ENCODE measurements around the gene LPP.

LPP gene

DNA sequence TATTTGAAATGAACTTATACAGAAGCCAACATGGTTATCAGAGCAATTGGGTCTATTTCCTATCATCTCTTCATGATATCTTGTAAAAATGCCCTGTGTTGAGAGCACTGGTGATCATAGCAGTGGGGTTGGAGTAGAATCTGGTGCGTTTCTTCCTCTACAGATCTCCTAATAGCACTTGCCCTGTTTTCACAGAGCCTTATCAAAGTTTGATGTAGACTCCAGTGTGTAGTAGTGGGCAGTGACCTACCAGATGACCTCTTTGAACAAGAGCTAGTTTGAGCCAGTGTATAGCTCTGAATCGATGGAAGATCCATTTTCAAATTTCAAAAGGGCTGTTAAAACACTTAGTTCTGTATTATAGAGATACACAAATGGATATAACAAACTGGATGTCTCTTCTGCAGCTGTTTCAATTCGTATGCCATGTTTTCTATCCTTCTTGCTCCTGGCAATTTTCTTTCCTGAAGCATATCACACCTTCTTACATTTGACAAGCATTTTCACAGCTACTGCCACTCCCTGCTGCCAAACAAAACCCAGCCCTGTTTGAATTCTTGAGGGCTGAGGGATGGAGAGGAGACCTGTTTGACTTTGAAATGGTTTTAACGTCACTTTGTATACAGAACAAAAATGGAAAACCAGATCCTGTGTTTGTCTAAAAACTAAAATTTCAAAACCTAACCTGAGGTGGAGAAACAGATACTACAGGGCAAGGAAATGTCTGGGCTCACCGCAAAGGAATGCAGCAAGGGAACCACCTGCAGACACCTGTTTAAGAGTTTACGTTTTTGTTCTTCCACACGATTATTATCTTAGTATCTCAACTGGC lies 663.4 kb downstream of the LPP start:
- no peak overlapping the region for H3K4me3 ChIP-seq (ENCODE audit: low read depth, low read length)
- H3K9me3 ChIP-seq (ENCODE audit: control insufficient read depth, insufficient read depth, low read length), result no peaks in the 10 kb centered on the region
- H3K9ac ChIP-seq (ENCODE audit: low read depth, low read length), result no peak overlapping the region
- H3K27me3 ChIP-seq (ENCODE audit: control insufficient read depth, insufficient read depth, low read length), result no peaks in the 10 kb centered on the region
- no peaks in the 10 kb centered on the region for H3K4me1 ChIP-seq (ENCODE audit: control insufficient read depth, insufficient read depth, low read length)
- no peaks in the 10 kb centered on the region for H3K36me3 ChIP-seq (ENCODE audit: control insufficient read depth, insufficient read depth, low read length)

DNA sequence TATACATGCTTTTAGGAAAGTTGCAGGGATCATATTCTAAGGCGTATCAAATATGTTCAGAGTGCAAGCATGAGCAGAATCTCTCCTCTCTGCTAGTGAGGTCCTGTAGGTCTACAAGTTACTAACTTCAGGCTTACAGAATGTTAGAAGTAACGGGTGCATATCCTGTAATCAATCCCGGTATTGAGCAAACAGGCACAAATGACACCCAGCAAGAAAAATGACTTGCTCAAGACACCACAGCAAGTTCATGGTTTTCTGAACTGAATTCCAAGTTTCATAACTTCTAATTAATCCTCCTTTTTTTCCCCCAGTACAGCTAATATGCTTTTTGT lies 663.9 kb downstream of the LPP start:
- Histone ChIP-seq H3K27me3 (ENCODE audit: control insufficient read depth, insufficient read depth, low read length) (no peaks in the 10 kb centered on the region), H3K4me1 (ENCODE audit: control insufficient read depth, insufficient read depth, low read length) (no peaks in the 10 kb centered on the region), H3K36me3 (ENCODE audit: control insufficient read depth, insufficient read depth, low read length) (no peaks in the 10 kb centered on the region), H3K9me3 (ENCODE audit: control insufficient read depth, insufficient read depth, low read length) (no peaks in the 10 kb centered on the region), H3K4me3 (ENCODE audit: low read depth, low read length) (no peak overlapping the region), H3K9ac (ENCODE audit: low read depth, low read length) (no peak overlapping the region)

DNA sequence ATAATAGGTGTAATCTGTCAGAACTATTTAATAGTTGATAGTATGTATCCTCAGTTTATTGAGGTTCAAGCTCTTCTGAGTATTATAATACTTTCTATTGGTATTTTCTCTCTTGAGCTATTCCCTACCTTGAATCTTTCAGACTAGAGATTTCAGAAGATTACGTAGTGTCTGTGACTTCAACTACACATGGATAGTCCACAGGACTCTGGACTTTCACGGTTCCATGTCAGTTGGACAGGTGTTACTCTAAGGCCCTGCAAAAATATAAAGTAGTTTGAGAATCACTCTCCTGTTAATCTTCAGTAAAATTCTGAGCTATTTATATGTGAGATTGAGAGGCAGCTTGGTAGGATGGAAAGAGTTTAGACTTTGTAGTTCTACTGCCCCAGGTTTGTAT lies 664.3 kb downstream of the LPP start:
- Histone ChIP-seq H3K4me3 (ENCODE audit: low read depth, low read length) (no peak overlapping the region), H3K36me3 (ENCODE audit: control insufficient read depth, insufficient read depth, low read length) (no peaks in the 10 kb centered on the region), H3K4me1 (ENCODE audit: control insufficient read depth, insufficient read depth, low read length) (no peaks in the 10 kb centered on the region), H3K27me3 (ENCODE audit: control insufficient read depth, insufficient read depth, low read length) (no peaks in the 10 kb centered on the region), H3K9ac (ENCODE audit: low read depth, low read length) (no peak overlapping the region), H3K9me3 (ENCODE audit: control insufficient read depth, insufficient read depth, low read length) (no peaks in the 10 kb centered on the region)

DNA sequence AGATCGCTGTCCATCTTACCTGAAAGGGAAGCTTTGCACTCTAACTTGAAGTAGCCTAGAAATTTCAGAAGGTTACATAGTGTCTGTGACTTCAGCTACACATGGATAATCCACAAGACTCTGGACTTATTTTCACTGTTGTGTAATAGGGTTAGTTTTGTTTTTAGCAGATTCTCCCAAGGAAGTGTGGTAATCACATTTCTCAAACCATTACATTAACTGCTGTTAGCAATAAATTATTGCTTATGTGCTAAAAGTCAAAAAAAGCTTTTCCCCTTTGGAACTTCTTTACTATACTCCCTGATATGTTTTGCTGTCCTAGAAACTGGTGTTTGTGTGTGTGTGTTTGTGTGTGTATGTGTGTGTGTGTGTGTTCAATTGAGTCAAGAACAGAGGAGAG lies 666.0 kb downstream of the LPP start:
- no peaks in the 10 kb centered on the region for H3K36me3 ChIP-seq (ENCODE audit: control insufficient read depth, insufficient read depth, low read length)
- no peaks in the 10 kb centered on the region for H3K9me3 ChIP-seq (ENCODE audit: control insufficient read depth, insufficient read depth, low read length)
- H3K4me3 ChIP-seq (ENCODE audit: low read depth, low read length), result no peak overlapping the region
- no peaks in the 10 kb centered on the region for H3K4me1 ChIP-seq (ENCODE audit: control insufficient read depth, insufficient read depth, low read length)
- H3K9ac ChIP-seq (ENCODE audit: low read depth, low read length), result no peak overlapping the region
- no peaks in the 10 kb centered on the region for H3K27me3 ChIP-seq (ENCODE audit: control insufficient read depth, insufficient read depth, low read length)

DNA sequence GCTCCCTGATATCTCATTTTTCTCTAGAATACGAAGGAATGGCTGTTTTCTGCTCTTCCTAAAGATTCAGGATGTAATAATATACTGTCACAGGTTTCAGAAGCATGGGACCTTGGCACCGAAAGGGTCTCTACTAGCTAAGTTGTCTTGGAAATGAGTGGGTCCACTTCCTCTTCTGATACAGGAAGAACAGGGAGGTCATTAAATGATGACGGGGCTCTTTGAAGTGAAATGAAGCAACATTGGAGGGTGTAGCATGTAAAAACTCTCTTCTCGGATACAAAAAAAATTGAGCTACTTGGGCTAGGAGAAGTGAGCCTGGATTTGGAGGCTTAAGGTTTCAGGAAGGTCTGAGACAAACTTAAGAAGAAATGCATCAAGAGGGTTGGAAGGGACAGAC lies 668.0 kb downstream of the LPP start:
- no peaks in the 10 kb centered on the region for H3K27me3 ChIP-seq (ENCODE audit: control insufficient read depth, insufficient read depth, low read length)
- H3K36me3 ChIP-seq (ENCODE audit: control insufficient read depth, insufficient read depth, low read length), result no peaks in the 10 kb centered on the region
- no peaks in the 10 kb centered on the region for H3K9me3 ChIP-seq (ENCODE audit: control insufficient read depth, insufficient read depth, low read length)
- H3K4me3 ChIP-seq (ENCODE audit: low read depth, low read length), result no peak overlapping the region
- no peaks in the 10 kb centered on the region for H3K4me1 ChIP-seq (ENCODE audit: control insufficient read depth, insufficient read depth, low read length)
- no peak overlapping the region for H3K9ac ChIP-seq (ENCODE audit: low read depth, low read length)

DNA sequence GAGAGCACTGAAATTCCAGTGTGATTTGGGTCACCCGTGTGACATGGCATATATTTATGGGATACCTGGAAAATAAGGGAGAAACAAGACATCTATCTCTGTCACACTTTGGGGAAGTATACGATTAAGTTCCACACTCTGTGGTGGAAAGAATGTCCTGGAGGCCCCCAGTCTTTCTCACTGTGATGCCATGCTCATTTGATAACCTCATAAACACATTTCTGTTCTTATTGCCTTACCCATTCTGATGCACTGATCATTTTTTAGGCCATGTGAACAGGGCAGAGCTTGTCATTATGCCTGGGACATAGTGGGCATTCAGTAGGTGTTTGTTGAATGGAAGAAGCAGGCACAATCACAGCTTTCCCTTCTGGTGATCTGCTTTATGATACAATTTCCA lies 668.5 kb downstream of the LPP start:
- no peaks in the 10 kb centered on the region for H3K27me3 ChIP-seq (ENCODE audit: control insufficient read depth, insufficient read depth, low read length)
- no peak overlapping the region for H3K4me3 ChIP-seq (ENCODE audit: low read depth, low read length)
- H3K4me1 ChIP-seq (ENCODE audit: control insufficient read depth, insufficient read depth, low read length), result no peaks in the 10 kb centered on the region
- H3K9ac ChIP-seq (ENCODE audit: low read depth, low read length), result no peak overlapping the region
- H3K9me3 ChIP-seq (ENCODE audit: control insufficient read depth, insufficient read depth, low read length), result no peaks in the 10 kb centered on the region
- no peaks in the 10 kb centered on the region for H3K36me3 ChIP-seq (ENCODE audit: control insufficient read depth, insufficient read depth, low read length)

DNA sequence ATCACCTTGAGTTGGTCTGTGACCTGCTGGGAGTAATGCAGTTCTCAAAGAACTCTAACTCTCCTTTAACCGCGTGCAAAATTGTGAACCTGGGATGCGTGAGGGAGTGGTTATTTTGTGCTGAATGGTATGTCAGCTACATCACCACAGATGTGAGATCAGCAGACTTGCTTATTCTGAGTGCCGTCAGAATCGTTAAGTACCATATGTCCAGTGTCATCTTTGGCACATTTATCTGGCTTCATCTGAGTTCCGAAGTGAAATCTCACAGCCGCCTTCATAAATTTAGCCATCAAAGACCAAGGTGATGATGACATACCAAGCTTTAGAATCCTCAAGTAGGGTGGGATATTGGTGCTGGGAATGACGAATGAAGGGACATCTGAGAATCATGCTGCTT lies 670.6 kb downstream of the LPP start:
- H3K36me3 ChIP-seq (ENCODE audit: control insufficient read depth, insufficient read depth, low read length), result no peaks in the 10 kb centered on the region
- no peaks in the 10 kb centered on the region for H3K27me3 ChIP-seq (ENCODE audit: control insufficient read depth, insufficient read depth, low read length)
- no peaks in the 10 kb centered on the region for H3K9me3 ChIP-seq (ENCODE audit: control insufficient read depth, insufficient read depth, low read length)
- no peak overlapping the region for H3K9ac ChIP-seq (ENCODE audit: low read depth, low read length)
- H3K4me1 ChIP-seq (ENCODE audit: control insufficient read depth, insufficient read depth, low read length), result no peaks in the 10 kb centered on the region
- no peak overlapping the region for H3K4me3 ChIP-seq (ENCODE audit: low read depth, low read length)

DNA sequence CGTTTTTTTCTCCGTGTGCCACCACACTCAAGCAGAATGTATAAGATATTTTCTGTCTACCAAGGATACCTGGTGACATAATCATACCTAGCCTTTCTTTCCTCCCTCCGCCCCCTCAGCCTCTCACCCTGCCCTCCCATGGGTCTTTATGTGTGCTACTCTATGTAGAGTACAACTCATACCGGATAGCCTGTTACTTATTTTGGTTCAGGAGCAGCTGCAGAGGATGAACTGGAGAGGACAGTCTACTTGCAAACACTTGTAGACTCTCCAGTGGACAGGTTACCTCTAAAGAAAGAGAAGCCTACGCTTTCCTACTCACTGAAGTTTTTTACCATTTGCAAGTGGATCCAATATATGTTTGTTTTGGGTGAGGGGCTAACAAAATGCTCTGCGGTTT lies 671.9 kb downstream of the LPP start:
- Histone ChIP-seq H3K27me3 (ENCODE audit: control insufficient read depth, insufficient read depth, low read length) (no peaks in the 10 kb centered on the region), H3K9me3 (ENCODE audit: control insufficient read depth, insufficient read depth, low read length) (no peaks in the 10 kb centered on the region), H3K4me1 (ENCODE audit: control insufficient read depth, insufficient read depth, low read length) (no peaks in the 10 kb centered on the region), H3K36me3 (ENCODE audit: control insufficient read depth, insufficient read depth, low read length) (no peaks in the 10 kb centered on the region), H3K9ac (ENCODE audit: low read depth, low read length) (no peak overlapping the region), H3K4me3 (ENCODE audit: low read depth, low read length) (no peak overlapping the region)

DNA sequence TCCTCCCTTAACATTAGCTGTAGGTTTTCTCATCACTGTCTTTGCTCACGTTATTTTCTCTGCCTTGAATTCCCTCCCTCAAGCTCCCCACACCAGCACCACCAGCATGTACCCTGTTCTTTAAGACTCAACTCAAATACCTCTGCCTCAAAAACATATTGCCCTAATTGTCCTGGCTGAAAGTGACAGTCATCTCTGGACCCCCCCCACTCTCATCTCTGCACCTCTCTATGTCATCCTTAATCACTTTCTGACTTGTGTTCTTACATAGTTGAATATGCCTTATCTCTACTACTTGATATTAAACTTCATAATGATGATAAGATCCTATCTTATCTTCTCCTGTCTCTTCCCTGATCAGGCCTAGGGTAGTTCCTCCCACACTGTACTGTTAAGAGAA lies 672.6 kb downstream of the LPP start:
- Histone ChIP-seq H3K4me3 (ENCODE audit: low read depth, low read length) (no peak overlapping the region), H3K9ac (ENCODE audit: low read depth, low read length) (no peak overlapping the region), H3K27me3 (ENCODE audit: control insufficient read depth, insufficient read depth, low read length) (no peaks in the 10 kb centered on the region), H3K4me1 (ENCODE audit: control insufficient read depth, insufficient read depth, low read length) (no peaks in the 10 kb centered on the region), H3K36me3 (ENCODE audit: control insufficient read depth, insufficient read depth, low read length) (no peaks in the 10 kb centered on the region), H3K9me3 (ENCODE audit: control insufficient read depth, insufficient read depth, low read length) (no peaks in the 10 kb centered on the region)

DNA sequence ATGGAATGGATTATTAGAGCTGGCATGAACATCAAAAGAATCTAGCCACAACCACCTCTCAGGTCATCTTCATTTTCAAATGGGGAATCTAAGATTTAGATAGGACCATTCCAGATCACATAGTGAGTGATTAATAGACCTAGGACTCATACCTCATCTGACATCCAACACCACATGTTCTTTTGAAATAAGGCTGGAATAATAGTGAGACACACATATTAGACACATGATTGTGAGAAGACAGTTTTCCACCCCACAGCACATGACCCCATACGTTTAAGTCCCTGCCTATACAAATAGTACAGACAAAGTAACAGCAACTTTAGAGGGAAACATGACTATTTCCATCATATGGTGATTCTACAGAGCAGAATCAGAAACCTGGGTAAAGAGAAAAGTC lies 673.1 kb downstream of the LPP start:
- H3K9ac ChIP-seq (ENCODE audit: low read depth, low read length), result no peak overlapping the region
- no peaks in the 10 kb centered on the region for H3K27me3 ChIP-seq (ENCODE audit: control insufficient read depth, insufficient read depth, low read length)

DNA sequence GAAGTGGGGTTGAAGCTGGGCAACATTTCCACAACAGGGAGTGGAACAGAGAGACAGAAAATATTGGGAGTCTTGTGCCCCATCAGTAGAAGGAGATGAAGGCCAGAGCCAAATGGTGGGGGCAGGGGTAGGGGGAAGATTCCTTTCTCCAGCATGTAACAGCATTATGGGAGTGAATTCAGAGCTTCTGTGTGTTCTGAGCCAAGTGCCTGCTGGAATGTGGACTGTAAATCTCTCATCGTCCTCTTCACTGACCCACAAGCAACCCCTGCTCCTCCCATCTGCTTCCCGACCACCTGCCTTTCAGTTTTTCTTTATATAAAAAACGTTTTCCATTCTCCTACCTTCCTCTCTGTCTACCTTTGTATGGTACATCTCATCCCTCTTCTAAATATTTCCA lies 673.6 kb downstream of the LPP start:
- H3K9me3 ChIP-seq (ENCODE audit: control insufficient read depth, insufficient read depth, low read length), result no peaks in the 10 kb centered on the region
- no peaks in the 10 kb centered on the region for H3K4me1 ChIP-seq (ENCODE audit: control insufficient read depth, insufficient read depth, low read length)
- H3K4me3 ChIP-seq (ENCODE audit: low read depth, low read length), result no peak overlapping the region
- no peaks in the 10 kb centered on the region for H3K27me3 ChIP-seq (ENCODE audit: control insufficient read depth, insufficient read depth, low read length)
- H3K9ac ChIP-seq (ENCODE audit: low read depth, low read length), result no peak overlapping the region
- H3K36me3 ChIP-seq (ENCODE audit: control insufficient read depth, insufficient read depth, low read length), result no peaks in the 10 kb centered on the region

More for the DNA sequence above, 673.1 kb downstream of the LPP start:
- Histone ChIP-seq H3K36me3 (ENCODE audit: control insufficient read depth, insufficient read depth, low read length) (no peaks in the 10 kb centered on the region), H3K4me1 (ENCODE audit: control insufficient read depth, insufficient read depth, low read length) (no peaks in the 10 kb centered on the region), H3K9me3 (ENCODE audit: control insufficient read depth, insufficient read depth, low read length) (no peaks in the 10 kb centered on the region), H3K4me3 (ENCODE audit: low read depth, low read length) (no peak overlapping the region)

DNA sequence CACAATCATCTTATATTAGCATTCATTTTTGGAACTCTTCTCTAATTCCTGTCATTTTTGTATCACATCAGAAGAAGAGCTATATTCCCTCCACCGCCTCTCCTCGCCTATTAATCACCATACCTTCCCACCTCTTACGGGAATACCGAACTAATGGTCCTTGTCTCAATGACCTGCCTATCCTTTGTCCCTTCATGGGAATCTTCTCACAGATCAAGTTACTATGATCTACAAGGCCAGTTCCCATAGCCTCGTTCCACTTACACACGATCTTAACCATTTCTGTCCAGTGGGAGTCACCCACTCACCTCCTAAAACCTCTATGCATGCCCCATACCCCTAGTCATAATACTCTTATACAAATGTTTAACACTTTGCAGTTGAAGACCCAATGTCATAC lies 675.2 kb downstream of the LPP start:
- no peak overlapping the region for H3K4me3 ChIP-seq (ENCODE audit: low read depth, low read length)
- H3K9me3 ChIP-seq (ENCODE audit: control insufficient read depth, insufficient read depth, low read length), result no peaks in the 10 kb centered on the region
- no peak overlapping the region for H3K9ac ChIP-seq (ENCODE audit: low read depth, low read length)
- no peaks in the 10 kb centered on the region for H3K36me3 ChIP-seq (ENCODE audit: control insufficient read depth, insufficient read depth, low read length)
- no peaks in the 10 kb centered on the region for H3K27me3 ChIP-seq (ENCODE audit: control insufficient read depth, insufficient read depth, low read length)
- no peaks in the 10 kb centered on the region for H3K4me1 ChIP-seq (ENCODE audit: control insufficient read depth, insufficient read depth, low read length)
